GM12874 (cell line): Measurements from ENCODE around the gene ESPN.
A peak's percentile ranks its signal among the peaks of the same experiment; 100 is the strongest.

Experiments
- TF ChIP-seq, protein P1 (sequence below): IDR thresholded peaks from 2 replicates; pipeline ENCODE4 v1.5.1; 2011; ENCODE audit warnings: low read depth, mild to moderate bottlenecking, control low read depth, low read length, moderate library complexity; ENCODE audit not compliant: insufficient read depth

The ESPN gene

DNA sequence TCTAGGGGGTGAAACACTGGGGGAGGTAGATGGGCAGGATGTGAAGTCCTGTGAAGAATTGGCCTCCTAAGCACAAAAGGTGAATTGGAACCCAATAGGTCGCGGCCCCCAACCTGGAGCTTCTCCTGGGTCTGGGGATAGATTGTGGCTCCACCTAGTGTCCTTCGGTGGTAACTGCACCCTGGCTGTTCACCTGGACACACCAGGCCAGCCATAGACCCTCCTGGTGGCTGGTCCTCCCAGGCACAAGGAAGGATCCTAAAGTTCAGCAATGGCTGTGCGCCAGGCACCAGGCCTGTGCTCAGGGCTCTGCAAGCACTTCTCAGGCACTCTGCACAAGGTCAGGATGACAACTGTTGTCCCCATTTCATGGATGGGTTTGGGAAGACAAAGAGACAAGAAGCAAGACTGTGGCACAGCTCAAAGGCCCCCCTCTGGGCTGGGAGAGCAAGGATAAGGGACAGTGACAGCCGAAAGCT, 13.5 kb downstream of the ESPN start:
- TF ChIP-seq, protein P1, sequence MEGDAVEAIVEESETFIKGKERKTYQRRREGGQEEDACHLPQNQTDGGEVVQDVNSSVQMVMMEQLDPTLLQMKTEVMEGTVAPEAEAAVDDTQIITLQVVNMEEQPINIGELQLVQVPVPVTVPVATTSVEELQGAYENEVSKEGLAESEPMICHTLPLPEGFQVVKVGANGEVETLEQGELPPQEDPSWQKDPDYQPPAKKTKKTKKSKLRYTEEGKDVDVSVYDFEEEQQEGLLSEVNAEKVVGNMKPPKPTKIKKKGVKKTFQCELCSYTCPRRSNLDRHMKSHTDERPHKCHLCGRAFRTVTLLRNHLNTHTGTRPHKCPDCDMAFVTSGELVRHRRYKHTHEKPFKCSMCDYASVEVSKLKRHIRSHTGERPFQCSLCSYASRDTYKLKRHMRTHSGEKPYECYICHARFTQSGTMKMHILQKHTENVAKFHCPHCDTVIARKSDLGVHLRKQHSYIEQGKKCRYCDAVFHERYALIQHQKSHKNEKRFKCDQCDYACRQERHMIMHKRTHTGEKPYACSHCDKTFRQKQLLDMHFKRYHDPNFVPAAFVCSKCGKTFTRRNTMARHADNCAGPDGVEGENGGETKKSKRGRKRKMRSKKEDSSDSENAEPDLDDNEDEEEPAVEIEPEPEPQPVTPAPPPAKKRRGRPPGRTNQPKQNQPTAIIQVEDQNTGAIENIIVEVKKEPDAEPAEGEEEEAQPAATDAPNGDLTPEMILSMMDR = peak; percentile 90

DNA sequence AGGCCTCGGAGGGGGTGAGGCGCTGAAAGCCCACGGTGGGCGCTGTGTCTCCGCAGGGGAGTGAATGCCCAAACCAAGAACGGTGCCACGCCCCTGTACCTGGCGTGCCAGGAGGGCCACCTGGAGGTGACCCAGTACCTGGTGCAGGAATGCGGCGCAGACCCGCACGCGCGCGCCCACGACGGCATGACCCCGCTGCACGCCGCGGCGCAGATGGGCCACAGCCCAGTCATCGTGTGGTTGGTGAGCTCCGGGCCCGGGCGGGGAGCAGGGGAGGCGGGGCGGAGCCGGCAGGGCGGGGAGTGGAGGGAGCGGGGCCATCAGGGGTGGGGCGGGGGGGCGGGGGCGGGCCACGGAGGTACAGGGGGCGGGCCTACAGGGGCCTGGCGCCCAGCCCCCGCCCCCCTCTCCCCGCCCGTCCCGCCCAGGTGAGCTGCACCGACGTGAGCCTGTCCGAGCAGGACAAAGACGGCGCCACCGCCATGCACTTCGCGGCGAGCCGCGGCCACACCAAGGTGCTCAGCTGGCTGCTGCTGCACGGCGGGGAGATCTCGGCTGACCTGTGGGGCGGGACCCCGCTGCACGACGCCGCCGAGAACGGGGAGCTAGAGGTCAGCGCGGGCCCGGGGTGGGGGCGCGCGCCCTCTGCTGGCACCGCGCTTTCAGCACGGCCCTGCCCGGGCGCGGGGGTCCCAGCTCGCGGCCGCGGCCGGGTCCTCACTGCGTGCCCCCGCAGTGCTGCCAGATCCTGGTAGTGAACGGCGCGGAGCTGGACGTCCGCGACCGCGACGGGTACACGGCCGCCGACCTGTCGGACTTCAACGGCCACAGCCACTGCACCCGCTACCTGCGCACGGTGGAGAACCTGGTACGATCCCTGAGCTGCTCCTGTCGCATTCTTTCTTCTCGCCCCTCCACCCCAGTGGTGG, 15.9 kb downstream of the ESPN start:
- TF ChIP-seq, protein P1 = peak; percentile 44; the same call in 1 of the 2 replicates

DNA sequence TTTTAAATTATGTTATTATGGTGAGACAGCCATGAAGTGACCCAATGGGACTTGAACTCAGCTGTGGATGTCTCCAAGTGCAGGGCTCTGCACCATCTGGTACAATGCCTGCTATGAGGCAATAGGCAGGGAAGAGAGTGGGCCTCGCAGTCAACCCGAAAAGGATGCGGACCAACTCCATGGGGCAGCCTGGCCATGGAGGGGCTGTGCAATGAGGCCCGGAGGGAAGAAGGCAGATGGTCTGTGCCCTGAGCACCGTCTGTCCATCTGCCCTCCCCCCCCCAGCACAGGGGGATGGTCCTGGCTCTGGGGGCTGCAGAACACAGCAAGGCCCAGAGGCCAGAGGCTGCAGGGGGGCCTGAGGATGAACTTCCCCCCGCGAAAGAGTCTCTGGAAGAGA, 17.0 kb downstream of the ESPN start:
- TF ChIP-seq, protein P1 = no peak

DNA sequence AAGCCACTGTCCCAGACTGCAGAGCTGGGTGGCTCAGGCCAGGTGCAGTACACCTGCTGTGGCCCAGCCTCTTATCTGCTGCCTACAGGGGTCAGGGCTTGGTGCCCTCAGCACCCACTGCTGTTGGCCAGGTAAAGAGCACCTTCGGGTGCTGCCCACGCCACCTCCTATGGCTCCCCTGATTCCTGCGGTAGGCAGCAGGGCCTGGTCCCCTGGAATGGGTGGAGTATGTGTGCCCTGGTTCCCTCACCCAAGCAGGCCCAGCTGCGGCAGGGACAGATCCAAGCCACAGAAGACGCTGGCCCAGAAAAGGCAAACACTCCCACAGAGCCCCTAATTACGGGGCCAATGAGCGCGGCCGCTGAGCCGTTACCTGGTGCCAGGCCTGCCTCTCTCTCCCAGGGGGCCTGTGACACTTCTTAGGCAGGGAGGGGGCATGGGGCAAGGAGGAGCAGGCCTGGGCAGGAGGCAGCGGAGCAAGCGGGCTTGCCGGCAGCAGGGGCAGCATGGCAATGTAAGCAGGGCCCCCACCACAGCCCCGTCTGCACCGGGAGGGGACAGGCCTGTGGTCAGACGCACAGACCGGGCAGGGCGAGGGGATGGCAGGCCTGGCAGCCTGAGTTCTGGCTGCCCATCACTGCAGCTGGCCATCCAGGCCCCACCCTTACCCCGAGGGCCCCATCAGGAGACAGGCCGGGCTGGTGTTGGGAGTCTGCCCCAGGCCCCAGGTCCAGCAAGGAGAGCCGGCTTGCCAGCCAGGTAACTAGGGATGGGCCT, 19.0 kb downstream of the ESPN start:
- TF ChIP-seq, protein P1 = no peak

DNA sequence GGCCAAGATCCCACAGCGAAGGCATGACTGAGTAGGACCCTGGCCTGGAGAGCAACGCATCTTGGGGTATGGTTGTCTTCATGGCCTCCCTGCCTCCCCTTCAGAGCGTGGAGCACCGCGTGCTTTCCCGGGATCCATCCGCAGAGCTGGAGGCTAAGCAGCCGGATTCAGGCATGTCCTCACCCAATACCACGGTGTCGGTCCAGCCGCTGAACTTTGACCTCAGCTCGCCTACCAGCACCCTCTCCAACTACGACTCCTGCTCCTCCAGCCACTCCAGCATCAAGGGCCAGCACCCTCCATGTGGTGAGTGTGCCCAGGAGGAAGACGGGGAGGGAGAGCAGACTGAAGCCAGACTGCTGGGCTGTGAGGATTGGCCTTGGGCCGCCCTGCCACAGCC, 19.8 kb downstream of the ESPN start:
- TF ChIP-seq, protein P1 = no peak

DNA sequence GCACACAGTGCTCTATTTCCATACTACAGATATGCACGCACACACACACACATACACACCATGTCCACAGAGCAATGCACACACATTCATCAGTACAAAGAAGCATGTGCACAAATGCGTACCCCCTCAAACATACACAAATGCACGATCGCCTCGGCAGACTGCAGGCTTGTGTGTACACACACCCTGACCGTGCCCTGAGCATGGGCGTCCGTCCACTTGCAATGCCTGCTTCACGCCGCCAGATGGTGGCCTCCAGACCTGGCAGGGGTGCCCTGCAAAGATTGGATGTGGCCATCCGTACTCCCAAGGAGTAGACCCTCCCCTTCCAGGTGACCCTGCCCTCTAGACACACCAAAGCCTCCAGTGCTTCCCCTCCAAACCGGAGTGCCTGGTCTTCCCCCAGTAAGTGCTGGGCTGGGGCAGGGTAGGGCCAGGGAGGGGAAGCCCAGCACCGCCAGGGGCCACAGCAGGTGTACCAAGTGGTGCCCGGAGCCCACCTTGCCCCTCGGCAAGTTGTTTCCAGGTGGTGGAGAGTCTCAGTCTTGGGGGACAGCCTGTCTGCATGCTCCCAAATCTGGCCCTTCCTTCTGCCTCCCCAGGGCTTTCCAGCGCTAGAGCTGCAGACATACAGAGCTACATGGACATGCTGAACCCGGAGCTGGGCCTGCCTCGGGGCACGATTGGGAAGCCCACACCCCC, 20.6 kb downstream of the ESPN start:
- TF ChIP-seq, protein P1 = peak; percentile 67

DNA sequence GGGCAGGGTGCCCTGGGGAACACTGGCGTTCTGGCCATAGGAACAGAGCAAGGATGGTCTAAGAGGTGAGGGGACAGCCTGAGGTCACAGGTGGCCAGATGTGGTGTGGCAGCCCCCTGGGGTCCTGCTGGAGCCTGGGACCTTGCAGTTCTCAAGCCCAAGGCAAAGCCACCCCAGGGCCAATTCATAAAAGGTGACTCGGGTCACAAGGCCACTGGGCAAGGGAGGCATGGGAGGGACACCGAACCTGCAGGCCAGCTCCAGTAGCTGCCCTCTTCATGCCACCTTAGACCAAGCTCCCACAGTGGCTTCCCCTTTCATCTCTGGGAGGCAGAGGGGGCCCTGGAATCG, 22.1 kb downstream of the ESPN start:
- TF ChIP-seq, protein P1 = no peak
